CD4-positive, alpha-beta T cell treated with Interleukin-15 for 4 hours (primary cell): Measurements from ENCODE around the gene UBXN10.

Experiments
- DNase-seq: peaks from one replicate; pipeline ENCODE4 v3.0.0-alpha.2; 2020; ENCODE audit warnings: low spot score

UBXN10 gene

DNA sequence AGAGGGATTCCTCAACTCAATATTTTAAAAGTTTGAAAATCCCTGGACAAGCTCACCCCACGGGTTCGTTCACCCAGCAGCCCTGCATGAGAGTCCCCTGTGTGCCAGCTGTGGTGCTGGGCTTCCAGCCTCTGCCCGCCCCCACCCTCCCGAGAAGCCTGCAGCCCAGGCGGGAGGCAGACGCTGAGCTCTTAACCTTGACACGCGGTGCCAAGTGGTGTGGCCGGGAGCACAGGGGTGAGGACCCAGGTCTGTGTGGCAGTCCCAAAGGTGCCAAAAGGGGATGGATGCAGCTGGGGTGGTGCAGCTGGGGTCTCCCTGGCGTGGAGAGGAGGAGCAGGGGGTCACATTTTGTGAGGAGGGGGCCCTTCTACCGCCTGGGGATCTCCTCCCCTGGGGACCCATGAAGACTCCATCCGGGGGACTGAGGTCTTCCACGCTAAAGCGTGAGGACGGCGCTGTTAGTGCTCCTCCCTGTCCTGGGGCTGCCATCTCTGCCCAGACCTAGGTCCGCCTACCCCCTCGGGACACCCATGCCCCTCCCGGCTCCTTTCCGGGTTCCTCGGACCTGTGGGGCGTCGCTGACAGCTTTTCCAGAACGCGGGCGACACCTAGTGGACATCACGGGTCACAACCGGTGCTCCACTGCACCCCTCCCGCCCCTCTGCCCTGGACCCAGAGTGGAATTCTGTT is 33.8 kb upstream of the UBXN10 start:
- DNase-seq, result peak; percentile 71

DNA sequence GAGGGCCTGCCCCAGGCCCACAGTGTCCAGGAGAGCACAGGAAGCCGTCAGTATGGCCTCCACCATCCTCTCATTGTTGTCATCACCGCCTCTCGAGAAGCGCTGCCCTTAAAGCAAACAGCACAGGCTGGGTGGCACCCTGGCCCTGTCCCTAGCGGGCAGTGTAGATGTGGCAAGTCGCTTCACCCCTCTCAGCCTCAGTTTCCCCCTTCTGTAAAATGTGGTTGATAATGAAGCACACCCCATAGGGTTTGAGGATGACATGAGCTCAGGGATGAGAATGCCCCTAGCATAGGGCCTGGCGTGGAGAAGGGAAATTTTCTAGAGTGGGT is 33.3 kb upstream of the UBXN10 start:
- DNase-seq, result no peak

DNA sequence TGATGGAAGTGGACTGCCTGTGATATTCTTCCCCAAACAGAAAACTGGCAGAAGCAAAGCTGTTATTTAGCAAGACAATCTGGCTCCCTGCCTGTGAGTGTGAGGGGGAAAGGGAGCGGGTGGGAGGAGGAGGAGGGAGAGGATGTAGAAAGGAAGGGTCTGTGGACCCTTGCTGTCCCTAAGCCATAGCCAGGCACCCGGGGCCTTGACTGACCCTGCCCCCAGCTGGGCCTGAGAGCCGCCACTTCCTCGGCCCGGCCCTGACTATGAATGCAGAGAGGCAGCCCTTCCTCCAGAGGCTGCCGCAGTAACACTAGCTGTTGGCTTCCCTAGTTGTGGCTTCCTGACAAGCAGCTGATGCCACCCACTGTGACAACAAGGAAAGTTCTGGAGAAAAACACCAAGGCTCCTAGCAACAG is 32.9 kb upstream of the UBXN10 start:
- no peak for DNase-seq

DNA sequence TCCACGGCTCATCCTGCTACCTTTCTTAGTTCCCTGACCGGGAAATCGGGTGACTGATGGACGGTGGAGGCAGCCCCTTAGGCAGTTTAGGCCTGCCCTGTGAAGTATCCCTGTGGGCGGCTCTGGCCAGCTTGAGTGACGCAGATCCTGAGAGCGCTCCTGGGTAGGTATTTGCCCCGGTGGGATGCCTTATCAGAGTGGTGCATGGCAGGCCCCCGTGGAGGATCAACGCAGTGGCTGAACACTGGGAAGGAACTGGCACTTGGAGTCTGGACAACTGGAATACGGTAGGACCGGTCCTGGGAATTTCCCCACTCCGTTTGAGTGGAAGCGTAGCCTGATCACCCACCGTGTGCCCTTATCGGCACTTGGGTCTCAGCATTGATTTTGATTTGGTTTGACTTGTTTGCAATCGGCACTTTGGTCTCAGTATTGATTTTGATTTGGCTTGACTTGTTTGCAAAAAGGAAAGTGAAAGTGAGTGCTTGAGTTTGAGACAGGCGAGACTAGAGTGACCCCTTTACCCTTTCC is 31.5 kb upstream of the UBXN10 start:
- DNase-seq, result no peak

DNA sequence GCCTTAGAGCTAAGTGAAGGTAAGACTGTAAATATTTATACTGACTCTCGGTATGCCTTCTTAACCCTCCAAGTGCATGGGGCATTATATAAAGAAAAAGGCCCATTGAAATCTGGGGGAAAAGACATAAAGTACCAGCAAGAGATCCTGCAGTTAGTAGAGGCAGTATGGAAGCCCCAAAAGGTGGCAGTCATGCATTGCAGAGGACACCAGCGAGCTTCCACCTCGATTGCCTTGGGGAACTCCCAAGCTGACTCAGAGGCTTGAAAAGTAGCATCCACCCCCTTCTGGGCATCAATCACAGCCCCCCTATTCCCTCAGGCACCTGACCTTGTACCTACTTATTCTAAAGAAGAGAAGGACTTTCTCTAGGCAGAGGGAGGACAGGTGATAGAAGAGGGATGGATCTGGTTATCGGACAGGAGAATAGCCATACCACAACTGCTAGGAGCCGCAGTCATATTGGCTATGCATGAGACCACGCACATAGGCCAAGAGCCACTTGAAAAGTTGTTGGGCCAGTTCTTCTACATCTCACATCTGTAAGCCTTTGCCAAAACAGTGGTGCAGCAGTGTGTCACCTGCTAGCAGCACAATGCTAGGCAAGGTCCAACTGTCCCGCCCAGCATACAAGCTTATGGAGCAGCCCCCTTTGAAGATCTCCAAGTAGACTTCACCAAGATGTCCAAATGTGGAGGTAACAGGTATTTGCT is 27.4 kb upstream of the UBXN10 start:
- no peak for DNase-seq

DNA sequence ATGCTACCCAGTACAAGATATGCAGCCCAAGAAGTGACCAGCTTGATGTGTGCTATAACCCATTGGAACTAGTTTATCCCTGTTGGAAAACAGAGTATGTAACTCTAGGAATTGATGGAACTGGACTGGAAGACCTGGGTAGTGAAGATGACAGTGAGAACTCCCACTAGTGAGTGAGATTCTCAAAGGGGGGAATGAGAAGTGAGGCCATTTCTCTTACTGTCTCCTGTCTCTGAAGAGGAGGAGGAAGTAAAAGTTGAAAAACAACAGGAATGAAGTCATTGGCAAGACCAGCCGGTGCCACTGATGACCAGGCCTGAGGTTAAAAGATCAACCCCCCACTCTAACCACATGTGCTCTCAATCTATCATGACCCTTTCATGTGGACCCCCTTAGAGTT is 25.9 kb upstream of the UBXN10 start:
- no peak for DNase-seq

DNA sequence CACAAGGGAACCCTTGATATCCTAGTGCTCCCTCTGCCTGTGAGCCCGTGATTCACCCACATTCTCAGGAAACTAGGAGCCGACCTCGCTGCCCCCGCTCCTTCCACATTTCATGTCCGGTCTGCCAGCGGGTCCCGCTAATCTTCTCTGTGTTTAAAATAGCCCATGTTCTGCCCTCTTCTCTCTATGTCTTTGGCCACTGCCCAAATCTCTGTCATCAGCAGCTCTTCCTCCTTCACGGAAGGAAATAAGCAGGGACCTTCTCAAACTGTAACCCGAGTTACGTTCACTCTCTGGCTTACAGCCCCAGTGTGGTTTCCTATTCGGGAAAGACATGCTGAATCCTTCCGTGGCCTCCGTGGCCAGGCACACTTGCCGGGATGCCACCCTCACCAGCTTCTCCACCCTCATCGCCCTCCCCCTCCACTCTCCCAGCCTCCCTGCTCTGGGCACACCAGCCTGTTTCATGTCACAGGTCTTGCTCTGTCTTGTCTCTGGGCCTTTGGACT is 21.1 kb upstream of the UBXN10 start:
- no peak for DNase-seq

DNA sequence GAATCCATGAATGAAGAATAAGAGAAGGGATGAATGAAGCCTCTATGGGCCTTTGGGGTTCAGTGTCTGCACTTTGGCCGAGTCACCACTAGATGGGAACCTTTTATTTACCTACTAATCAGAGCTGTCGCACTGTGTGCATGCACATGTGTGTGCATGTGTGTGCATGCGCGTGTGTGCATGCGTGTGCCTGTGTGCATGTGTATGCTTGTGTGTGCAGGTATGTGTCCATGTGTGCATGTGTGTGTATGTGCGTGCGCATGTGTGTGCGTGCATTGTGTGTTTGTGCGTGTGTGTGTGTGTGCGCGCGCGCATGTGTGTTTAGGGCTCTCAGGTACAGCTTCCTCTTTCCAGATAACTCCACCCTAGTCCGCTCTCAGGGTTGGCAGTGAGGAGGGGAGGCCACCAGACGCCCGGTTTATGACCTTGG is 20.4 kb upstream of the UBXN10 start:
- DNase-seq, result no peak

DNA sequence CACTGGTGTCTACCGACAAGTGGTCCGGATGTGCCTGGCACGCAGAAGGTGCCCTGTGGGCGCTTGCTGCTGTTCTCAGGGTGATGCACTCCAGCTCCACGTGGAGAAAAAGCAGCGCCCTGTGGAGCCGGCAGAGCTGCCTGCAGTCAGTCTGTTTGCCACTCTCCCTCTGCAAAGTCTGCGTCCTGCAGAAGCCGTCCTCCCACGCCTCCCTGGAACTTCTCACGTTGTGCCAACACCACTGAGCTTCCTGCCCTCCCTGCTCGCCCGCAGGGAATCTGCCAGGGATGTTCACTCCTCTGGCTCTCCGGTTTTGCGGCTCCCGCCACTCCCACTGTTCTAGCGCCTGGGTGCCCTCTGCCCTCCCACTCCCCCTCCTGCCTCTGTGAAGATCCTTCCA is 19.8 kb upstream of the UBXN10 start:
- no peak for DNase-seq

DNA sequence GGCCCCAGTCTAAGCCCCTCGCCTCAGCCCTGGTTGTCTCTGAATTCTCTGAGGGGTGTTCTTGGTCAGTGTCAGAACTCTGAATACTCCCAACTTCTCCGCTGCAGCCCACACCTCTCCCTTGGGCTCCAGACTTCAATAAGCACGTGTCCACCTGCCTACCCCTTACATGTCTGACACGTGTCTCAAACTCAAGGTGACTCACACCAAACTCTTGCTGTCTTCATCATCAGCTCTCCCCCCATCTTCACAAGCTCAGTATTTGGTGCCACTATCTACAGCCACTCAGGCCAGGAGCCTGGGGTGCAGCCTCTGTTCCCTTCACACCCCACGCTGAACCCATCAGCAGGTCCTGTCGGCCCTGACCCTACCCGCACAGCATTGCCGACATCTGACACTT is 18.8 kb upstream of the UBXN10 start:
- DNase-seq, result no peak

DNA sequence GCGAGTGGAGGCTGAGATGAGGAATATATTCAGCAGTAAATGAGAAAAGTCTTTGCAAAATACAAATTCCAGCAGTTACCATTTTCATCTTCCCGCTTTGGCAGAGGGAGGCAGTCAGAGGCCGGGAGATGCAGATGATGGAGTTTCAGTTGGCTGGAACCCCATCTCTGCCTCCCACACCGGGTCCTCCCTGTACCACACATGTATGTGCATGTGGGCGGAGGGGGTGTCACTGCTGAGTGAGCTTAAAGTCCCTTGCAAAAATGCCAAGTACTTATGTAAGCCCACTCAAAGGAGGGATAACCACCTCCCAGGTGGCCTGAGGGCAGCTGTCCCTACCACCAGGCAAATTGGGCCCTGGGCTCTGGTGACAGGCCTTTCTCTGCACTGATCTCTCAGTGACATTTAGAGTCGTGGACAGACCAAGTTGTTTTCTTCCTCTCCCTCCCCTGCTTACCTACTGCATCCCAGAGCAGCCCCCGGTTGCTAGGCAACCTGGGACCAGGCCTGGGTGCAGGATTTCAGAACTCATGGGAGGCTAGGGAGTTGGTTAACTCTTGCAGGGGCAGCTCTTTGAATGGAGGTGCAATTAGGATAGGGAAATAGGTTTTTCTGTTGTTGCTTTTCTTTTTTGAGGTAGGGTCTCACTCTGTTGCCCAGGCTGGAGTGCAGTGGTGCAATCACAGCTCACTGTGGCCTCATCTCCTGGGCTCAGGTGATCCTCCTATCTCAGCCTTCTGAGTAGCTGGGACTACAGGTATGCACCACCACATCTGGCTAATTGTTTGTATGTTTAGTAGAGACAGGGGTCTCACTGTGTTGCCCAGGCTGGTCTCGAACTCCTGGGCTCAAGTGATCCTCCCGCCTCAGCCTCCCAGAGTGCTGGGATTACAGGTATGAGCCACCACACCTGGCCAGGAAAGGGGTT is 17.1 kb upstream of the UBXN10 start:
- no peak for DNase-seq

DNA sequence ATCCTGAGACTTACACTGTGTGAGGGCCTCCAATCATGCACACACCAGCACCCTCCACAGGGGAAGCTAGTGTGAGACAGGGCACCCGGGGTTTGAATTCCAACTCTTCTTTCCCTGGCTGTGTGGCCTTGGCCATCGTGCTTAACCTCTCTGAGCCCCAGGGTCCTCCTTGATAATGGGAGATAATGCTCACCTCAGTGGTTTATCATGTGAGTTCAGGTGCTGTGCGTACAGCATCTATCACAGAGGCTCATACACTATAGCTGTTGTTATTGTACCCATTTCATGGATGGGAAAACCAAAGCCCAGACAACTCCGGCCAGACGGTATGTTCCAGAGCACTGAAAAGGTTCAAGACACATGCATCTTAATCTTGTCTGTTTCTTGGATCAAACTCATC is 16.0 kb upstream of the UBXN10 start:
- DNase-seq, result no peak

DNA sequence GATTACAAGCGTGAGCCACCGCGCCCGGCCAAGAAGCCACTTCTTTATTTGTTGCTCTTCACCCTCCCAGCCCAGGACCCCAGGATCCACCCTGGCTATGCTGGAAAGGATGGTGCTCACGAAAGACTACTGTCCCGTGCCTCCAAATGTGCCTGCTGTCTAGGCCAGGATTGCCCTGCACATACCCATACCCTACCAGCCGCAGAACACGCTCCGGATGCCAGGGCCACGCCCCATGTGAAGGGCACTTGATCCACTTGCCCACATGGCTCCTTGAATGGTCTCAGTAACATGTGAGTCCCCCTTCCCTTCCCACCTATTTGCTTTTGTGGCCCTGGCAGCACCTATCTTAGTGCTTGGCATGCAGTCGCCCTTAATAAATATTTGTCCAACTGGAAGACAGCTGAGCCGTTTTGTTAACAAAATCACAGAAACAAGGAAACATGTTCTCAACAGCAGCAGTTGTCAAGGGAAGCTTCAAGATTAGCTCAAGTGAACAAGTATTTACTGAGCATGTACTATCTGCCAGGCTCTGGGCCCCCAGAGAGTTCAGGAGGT is 13.8 kb upstream of the UBXN10 start:
- no peak for DNase-seq

DNA sequence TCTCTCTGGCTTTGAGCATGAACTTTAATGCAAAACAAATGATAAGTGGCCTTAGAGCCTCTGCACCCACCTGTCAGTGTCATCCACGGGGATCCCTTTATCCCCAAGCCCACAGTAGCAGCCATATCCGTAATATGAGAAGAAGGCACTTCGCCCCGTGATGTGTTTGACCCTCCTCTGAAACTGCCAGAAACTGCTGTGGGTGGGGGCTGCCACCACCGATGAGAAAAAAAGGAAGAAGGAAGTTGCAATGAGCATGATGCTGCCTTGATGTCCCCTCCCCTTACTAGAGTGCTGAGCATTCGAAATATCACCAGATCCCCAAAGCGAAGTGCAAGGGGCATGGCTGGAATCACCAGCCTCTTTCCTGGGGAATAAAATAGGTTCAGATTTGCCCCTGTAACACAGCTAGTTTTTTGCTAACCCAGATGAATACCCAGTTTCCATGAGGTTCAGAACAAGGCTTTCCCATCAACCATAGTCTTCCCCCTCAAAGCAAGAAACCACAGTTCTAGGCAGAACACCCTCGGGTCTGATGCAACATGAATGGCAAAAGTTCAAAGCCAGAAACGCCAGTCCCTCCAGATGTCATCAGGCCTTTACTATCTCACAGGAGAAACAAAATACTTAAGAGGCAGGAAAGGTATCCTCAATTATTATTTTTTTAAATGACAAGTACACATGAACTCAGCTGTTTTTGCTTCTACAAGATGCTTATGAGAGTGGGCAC is 10.8 kb upstream of the UBXN10 start:
- DNase-seq, result no peak

DNA sequence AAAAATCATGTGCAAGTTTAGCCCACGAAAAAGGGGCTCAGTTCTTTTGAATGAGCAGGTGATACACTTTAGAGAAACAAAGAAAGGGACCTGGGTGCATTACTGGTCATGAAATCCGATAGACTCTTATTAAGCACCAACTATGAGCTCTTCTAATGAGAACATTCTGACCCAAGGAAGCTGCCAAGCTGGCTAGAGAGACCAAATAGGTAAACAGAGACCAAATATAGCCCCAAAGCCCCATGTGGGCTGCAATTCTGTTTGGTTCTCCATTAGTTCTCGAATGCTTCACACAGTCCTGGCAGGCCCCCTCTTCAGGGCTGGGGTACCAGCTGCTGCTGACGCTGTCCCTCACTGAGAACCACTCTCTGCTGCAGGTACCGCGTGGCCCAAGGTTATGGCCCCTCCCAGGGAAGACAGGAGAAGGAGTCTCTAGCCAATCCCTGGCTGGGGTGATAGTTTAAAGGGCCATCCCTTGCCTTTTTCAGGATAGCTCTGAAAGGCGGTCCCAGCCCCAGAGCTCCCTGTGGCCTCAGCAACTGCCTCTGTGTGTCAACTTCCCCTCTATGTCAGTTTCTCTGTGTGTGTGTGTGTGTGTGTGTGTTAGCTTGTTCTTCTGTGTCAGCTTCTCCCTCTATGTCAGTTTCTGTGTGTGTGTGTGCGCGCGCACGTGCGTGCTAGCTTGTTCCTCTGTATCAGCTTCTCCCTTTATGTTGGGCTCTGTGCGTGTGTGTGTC is 7.1 kb upstream of the UBXN10 start:
- no peak for DNase-seq

DNA sequence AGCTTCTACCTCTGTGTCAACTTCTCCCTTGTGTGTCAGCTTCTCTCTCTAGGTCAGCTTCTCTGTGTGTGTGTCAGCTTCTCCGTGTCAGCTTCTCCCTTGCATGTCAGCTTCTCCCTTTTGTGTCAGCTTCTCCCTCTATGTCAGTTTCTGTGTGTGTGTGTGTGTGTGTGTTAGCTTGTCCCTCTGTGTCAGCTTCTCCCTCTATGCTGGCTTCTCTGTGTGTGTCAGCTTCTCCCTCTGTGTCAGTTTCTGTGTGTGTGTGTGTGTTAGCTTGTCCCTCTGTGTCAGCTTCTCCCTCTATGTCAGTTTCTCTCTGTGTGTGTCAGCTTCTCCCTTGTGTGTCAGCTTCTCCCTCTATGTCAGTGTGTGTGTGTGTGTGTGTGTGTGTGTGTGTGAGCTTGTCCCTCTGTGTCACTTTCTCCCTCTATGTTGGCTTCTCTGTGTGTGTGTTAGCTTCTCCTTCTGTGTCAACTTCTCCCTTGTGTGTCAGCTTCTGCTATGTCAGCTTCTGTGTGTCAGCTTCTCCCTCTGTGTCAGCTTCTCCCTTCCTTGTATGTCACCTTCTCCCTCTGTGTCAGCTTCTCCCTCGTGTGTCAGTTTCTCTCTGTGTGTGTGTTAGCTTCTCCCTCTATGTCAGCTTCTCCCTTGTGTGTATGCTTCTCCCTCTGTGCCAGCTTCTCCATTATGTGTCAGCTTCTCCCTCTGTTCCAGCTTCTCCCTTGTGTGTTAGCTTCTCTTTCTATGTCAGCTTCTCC is 6.3 kb upstream of the UBXN10 start:
- no peak for DNase-seq

DNA sequence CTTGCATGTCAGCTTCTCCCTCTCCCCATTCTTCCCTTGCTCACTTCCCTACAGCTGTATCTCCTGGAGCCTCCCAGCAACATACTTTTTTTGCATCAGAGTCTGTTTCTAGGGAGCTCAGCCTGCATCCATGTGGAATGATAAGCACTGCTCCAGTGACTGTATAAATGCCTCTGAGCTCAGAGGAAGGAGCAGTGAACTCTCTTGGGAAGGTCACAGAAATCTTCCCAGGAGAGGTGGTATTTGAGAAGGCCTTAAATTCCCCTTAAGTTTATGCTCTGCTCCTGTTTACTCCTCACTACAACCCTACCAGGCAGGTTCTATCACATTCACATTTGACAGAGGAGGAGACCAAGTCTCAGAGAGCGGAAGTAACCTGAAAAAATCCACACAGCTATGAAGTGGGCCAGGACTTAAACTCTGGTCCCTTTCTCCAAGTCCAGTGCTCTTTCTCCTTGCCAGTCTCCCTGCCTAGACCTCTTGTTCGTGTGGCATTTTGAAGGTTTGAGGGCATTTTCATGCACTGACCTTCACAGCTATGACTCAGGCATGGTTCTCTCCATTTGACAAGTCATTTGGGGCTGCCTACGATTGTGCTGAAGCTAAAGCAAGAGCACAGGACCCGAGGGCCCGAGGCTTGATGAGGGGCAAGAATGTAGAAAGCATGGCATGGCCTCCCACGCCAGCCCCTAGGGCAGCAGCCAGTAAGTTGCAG is 5.6 kb upstream of the UBXN10 start:
- no peak for DNase-seq

DNA sequence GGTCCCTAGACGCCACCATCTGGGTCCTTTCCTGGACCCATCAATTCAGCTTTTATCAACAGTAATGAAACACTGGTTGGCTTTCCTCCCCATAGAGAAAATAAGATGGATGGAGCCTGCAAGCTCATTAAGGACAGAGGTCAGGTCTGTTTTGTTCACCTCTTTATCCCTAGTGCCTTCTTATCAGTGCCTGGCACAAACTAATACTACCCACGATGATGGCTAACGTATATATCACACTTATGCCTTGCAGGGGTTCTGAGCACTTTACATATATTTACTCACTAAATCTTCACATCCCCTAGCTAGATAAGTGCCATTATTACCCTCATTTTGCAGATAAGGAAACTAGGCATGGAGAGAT is 5.1 kb upstream of the UBXN10 start:
- DNase-seq, result no peak

DNA sequence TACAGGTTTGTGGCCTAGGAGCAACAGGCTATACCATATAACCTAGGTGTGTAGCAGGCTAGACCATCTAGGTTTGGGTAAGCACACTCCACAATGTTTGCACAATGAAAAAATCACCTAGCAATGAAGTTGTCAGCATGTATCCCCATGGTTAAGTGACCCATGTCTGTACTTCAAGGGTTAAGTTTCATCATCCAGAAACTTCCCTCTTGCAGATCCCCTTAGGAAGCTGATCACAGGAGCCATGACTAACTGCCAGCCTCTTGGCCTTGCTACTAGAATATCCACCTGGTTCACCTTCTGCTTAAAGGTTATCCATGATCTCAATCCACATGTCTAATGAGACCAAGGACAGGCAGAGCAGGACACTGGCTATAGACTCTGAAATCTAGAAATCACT is 3.5 kb upstream of the UBXN10 start:
- no peak for DNase-seq
